ENCODE measurements around the gene SYT8.
A peak's percentile ranks its signal among the peaks of the same experiment; 100 is the strongest.

Gene SYT8

DNA sequence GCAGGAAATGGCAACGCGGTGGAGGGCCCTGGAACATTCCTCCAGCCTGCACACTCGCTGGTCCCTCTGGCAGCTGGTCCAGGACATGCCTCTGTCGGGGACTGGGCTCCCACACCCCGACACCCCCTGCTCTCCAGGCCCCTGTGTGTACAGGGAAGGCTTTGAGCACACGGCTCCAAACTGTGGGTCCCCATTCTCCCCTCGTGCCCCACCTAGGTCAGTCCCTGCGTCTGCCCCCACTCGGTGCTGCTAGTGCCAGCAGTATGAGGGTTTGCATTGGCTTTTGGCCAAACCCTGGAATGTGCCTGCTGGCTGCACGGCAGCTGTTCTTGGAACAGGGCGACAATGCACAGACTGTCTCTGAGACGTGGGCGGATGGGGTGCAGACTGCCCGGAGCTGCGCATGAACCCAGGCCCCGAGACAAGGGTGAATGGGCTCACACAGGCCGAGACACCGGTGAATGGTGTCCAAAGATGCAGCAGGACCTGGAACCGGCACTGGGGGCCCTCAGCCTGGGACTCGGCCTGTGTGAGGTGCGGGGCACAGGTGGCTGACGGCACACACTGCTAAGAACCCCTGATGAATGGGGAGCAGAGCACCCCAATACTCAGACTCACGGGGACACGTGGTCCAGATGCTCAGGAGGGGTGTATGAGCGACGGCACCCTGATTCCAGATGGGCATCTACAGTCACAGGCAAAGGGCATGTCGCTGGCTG, 7.5 kb upstream of the SYT8 start:
- in situ Hi-C loops (cut with MboI; ENCODE audit: low sequenced_read_pairs, unreplicated experiment) = no loop called here
- peak; percentile 35 for DNase-seq (ENCODE audit: low spot score)
- TF ChIP-seq, protein P1, sequence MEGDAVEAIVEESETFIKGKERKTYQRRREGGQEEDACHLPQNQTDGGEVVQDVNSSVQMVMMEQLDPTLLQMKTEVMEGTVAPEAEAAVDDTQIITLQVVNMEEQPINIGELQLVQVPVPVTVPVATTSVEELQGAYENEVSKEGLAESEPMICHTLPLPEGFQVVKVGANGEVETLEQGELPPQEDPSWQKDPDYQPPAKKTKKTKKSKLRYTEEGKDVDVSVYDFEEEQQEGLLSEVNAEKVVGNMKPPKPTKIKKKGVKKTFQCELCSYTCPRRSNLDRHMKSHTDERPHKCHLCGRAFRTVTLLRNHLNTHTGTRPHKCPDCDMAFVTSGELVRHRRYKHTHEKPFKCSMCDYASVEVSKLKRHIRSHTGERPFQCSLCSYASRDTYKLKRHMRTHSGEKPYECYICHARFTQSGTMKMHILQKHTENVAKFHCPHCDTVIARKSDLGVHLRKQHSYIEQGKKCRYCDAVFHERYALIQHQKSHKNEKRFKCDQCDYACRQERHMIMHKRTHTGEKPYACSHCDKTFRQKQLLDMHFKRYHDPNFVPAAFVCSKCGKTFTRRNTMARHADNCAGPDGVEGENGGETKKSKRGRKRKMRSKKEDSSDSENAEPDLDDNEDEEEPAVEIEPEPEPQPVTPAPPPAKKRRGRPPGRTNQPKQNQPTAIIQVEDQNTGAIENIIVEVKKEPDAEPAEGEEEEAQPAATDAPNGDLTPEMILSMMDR (IDR thresholded peaks at IDR 0.05; ENCODE audit: borderline replicate concordance, control extremely low read depth, extremely low read depth, insufficient read depth, missing control alignments) = no peak

DNA sequence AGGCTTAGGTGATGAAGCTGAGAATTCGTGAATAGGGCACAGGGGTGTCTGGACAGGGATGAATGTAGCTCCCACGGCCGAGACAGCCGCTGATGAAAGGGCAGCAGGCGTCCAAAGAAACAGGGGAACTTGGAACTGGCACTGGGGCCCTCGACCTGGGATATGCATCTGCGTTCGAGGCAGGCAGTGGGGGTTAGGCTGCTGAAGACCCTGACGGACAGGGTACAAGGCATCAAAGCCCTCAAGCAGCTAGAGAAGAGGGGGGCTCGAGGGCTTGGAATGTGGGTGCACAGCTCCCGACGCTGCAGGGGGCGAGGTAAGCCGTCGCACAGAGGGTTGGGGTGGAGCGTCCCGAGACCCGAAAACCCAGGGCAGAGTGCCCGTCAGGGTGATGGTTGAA, 6.9 kb upstream of the SYT8 start:
- in situ Hi-C loops (cut with MboI; ENCODE audit: low sequenced_read_pairs, unreplicated experiment) = no loop called here
- no peak for DNase-seq (ENCODE audit: low spot score)
- TF ChIP-seq, protein P1 (IDR thresholded peaks at IDR 0.05; ENCODE audit: borderline replicate concordance, control extremely low read depth, extremely low read depth, insufficient read depth, missing control alignments) = no peak

DNA sequence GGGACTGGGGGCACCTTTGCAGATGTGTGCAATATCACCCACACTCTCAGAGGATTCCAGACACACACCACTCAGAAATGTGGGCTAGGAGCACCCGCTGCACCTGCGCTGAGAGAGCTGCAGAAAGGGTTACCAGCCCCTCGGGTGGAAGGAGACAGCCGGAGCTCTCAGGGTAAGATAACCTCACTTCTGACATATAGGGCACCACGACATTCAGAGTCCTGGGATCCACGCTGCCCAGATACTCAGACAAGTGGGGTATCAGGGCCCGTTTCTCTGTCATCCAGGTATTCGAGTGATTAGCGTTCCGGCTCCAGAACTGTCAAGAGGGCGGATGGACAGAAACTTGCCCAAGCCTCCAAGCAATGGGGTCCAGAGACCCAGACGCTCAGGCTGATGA, 6.2 kb upstream of the SYT8 start:
- TF ChIP-seq, protein P1 (IDR thresholded peaks at IDR 0.05; ENCODE audit: borderline replicate concordance, control extremely low read depth, extremely low read depth, insufficient read depth, missing control alignments) = no peak
- DNase-seq (ENCODE audit: low spot score) = no peak
- in situ Hi-C loops (cut with MboI; ENCODE audit: low sequenced_read_pairs, unreplicated experiment) = no loop called here

DNA sequence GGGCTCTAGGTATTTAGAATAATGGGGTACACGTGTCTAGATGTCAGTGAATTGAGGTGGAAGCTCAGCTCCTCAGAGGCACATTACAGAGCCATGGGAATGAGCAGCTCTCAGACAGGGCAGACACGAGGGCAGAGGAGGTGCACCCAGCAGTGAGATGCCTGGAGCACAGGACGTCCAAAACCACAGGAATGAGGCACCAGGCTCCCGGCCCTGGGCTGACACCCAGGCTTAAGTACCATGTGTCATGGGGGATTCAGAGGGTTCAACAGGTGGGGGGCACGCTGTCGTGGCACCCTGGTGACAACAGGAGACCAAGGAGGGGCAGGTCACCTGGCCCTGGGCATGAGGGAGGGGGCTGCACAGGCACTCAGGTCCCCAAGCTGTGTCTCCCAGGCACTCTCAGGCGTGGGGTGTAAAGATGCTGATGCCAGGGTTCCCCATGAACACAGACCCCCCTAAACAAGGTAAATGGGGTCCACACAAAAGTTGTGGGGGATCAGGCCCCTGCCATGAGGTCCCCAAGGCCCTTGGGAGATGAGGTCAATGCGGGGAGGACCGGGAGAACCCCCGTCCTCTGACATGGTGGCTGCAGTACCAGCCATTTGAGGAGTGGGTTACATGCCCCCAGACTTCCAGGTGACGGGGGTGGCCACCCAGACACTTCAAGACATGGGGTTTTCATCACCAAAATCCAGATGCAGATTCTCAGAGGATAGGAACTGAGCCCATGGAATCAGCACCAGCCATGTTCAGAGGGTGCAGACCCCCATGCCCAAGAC, 5.6 kb upstream of the SYT8 start:
- no peak for DNase-seq (ENCODE audit: low spot score)
- in situ Hi-C loops (cut with MboI; ENCODE audit: low sequenced_read_pairs, unreplicated experiment) = no loop called here
- TF ChIP-seq, protein P1 (IDR thresholded peaks at IDR 0.05; ENCODE audit: borderline replicate concordance, control extremely low read depth, extremely low read depth, insufficient read depth, missing control alignments) = no peak

DNA sequence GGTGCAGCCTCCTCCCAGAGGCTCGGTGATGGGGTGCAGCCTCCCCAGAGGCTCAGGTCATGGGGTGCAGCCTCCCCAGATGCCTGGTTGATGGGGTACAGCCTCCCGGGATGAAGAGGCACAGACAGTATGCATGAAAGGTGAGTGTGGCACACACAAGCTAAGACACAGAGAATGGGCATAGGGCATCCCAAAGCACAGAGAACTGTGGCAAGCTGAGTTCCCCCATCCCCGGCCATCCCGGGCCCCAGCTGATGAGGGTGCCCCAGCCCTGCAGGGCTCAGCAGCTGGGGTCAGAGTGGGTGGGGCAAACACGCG, 4.8 kb upstream of the SYT8 start:
- TF ChIP-seq, protein P1 (IDR thresholded peaks at IDR 0.05; ENCODE audit: borderline replicate concordance, control extremely low read depth, extremely low read depth, insufficient read depth, missing control alignments) = no peak
- DNase-seq (ENCODE audit: low spot score) = no peak
- in situ Hi-C loops (cut with MboI; ENCODE audit: low sequenced_read_pairs, unreplicated experiment) = no loop called here

DNA sequence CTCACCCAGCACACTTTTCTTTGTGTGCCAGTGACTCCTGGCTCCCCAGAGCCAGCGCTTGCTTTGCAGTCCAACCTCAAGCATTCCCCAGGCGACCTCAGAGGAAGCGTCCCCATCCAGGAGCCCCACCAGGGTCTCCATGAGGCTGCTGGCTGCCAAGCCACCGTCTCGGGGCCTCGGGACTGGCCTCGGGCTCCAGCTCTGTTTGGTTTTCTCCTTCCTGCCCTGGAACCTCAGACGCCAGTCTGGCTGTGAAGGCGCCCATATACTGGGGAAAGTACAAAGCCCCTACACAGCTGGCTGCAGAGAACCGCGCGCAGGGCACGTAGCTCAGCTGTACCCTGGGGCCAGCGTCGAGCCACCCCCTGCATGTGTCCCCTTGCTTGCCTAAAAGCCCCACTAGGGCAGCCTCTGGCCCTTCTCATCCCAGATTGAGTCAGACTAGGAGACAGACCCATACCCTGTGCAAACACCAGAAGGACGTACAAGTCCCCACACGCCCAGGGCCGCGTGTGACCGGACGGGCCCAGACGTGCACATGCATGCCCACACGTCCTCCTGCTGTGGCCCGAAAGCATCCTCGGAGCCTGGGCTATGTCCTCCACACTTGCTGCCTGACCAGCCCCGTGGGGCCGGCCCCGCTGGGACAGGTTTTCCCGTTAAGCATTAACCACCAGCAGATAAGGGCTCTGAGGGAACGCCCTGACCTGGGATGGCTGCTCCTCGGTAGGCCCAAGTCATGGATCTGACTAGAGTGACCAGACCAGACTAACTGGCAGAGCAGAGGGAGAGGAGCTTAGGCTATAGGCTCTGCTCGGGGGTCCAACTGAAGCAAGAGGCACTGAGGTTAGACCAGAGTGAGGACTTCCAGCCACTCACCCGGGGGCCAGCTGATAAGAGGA, 4.2 kb upstream of the SYT8 start:
- in situ Hi-C loops (cut with MboI; ENCODE audit: low sequenced_read_pairs, unreplicated experiment) = no loop called here
- DNase-seq (ENCODE audit: low spot score) = no peak
- TF ChIP-seq, protein P1 (IDR thresholded peaks at IDR 0.05; ENCODE audit: borderline replicate concordance, control extremely low read depth, extremely low read depth, insufficient read depth, missing control alignments) = no peak

Measured in GM13976 (cell line).